H1 (cell line): ENCODE data around the gene NMNAT3. TPM values are rescaled to one million over a fixed set of nuclear protein-coding genes. Genes with fewer than 3 reads are reported as not detected.

Source experiments
- CTCF ChIA-PET: fragments of 300-600 bp; sonication (Branson Sonifier 250); formaldehyde crosslinking; loops from one replicate; lab custom pipeline; 2021; ENCODE audit not compliant: partially characterized antibody; lab: Charles Lee
- POLR2A ChIA-PET: fragments of 300-600 bp; sonication (Branson Sonifier 250); formaldehyde crosslinking; loops from one replicate; lab custom pipeline; 2021; ENCODE audit warnings: inconsistent platforms; ENCODE audit not compliant: partially characterized antibody; lab: Charles Lee
- DNase-seq, 2 experiments: peaks; one replicate each; pipeline versions ENCODE4 v3.0.0 to v3.0.0-alpha.2; 2010 to 2022; ENCODE audit warnings: low spot score in 2 of 2, low read depth in 1 of 2, mixed read lengths in 1 of 2
- FAIRE-seq: peaks from 2 replicates; lab custom pipeline; 2011; peaks lifted over from hg19 to GRCh38; lab: Jason Lieb, UNC
- H2AFZ ChIP-seq: 2 replicates; pipeline ENCODE4 v1.8.1; 2012; ENCODE audit warnings: low read length, inconsistent platforms
- H2AK5ac ChIP-seq: 2 replicates; pipeline ENCODE4 v1.6.1; 2013; ENCODE audit warnings: low read depth, low read length
- H2BK120ac ChIP-seq: replicated peaks from 2 replicates; pipeline ENCODE3; 2013; ENCODE audit warnings: low read depth, low read length, inconsistent platforms
- H2BK12ac ChIP-seq: 2 replicates; pipeline ENCODE4 v1.6.1; 2013; ENCODE audit warnings: low read depth, low read length
- H2BK15ac ChIP-seq: 2 replicates; pipeline ENCODE4 v1.6.1; 2013; ENCODE audit warnings: low read length
- H2BK20ac ChIP-seq: 2 replicates; pipeline ENCODE4 v1.6.1; 2013; ENCODE audit warnings: low read length
- H2BK5ac ChIP-seq: 2 replicates; pipeline ENCODE4 v1.6.1; 2013; ENCODE audit warnings: low read depth, low read length
- H3K14ac ChIP-seq: 2 replicates; pipeline ENCODE4 v1.6.1; 2013; ENCODE audit warnings: inconsistent platforms; ENCODE audit not compliant: insufficient read length
- H3K18ac ChIP-seq: 2 replicates; pipeline ENCODE4 v1.6.1; 2013; ENCODE audit warnings: low read length; ENCODE audit errors: extremely low read depth
- H3K23ac ChIP-seq: 2 replicates; pipeline ENCODE4 v1.6.1; 2013; ENCODE audit warnings: inconsistent platforms; ENCODE audit not compliant: insufficient read length
- H3K23me2 ChIP-seq: 2 replicates; pipeline ENCODE4 v1.6.1; 2013; ENCODE audit warnings: low read depth, low read length
- H3K27ac ChIP-seq: 2 replicates; pipeline ENCODE4 v1.6.1; 2011; ENCODE audit warnings: low read depth, low read length, inconsistent platforms
- H3K27me3 ChIP-seq, 4 experiments: replicated peaks in 1 of 4; 1 replicate in 1 of 4; 2 replicates in 3 of 4; pipeline versions ENCODE4 v1.6.1 to v1.8.1; 2011 to 2013; ENCODE audit warnings: low read length in 3 of 4, mild to moderate bottlenecking in 3 of 4, inconsistent platforms in 2 of 4, mixed read lengths in 2 of 4, moderate library complexity in 1 of 4; ENCODE audit not compliant: control insufficient read depth in 3 of 4, insufficient read depth in 3 of 4; ENCODE audit errors: extremely low read depth in 1 of 4
- H3K36me3 ChIP-seq, 4 experiments: 2 replicates each; pipeline versions ENCODE4 v1.6.1 to v1.8.1; 2011 to 2013; ENCODE audit warnings: mild to moderate bottlenecking in 4 of 4, low read length in 3 of 4, moderate library complexity in 2 of 4, control low read depth in 1 of 4, inconsistent platforms in 1 of 4; ENCODE audit not compliant: insufficient read depth in 4 of 4, control insufficient read depth in 2 of 4
- H3K4ac ChIP-seq: replicated peaks from 2 replicates; pipeline ENCODE3; 2013; ENCODE audit warnings: low read length, low read depth, mixed read lengths, inconsistent platforms; ENCODE audit not compliant: insufficient read length
- H3K4me1 ChIP-seq, 4 experiments: replicated peaks in 1 of 4; 1 replicate in 1 of 4; 2 replicates in 3 of 4; pipeline versions ENCODE4 v1.6.1 to v1.8.1; 2011 to 2013; ENCODE audit warnings: low read length in 3 of 4, inconsistent platforms in 2 of 4, mixed read lengths in 1 of 4; ENCODE audit not compliant: insufficient read depth in 4 of 4, control insufficient read depth in 3 of 4
- H3K4me2 ChIP-seq, 2 experiments: 2 replicates each; pipeline versions ENCODE4 v1.6.1 to v1.8.1; 2011 to 2013; ENCODE audit warnings: low read depth in 2 of 2, low read length in 2 of 2, control low read depth in 1 of 2, inconsistent platforms in 1 of 2, mild to moderate bottlenecking in 1 of 2; ENCODE audit not compliant: insufficient read depth in 1 of 2
- H3K4me3 ChIP-seq, 4 experiments: fragments of 200-600, 300-600 bp in 1 of 4; sonication (generic), shearing (Covaris generic), sonication (Bioruptor Twin) in 1 of 4; 2 replicates each; pipeline versions ENCODE4 v1.5.1 to v1.8.1; 2011 to 2016; ENCODE audit warnings: low read length in 4 of 4, low read depth in 3 of 4, control low read depth in 2 of 4, inconsistent platforms in 2 of 4, mild to moderate bottlenecking in 2 of 4, mixed read lengths in 1 of 4, moderate library complexity in 1 of 4; ENCODE audit not compliant: insufficient read depth in 2 of 4; ENCODE audit errors: extremely low read depth in 1 of 4
- H3K56ac ChIP-seq: replicated peaks from 2 replicates; pipeline ENCODE3; 2013; ENCODE audit warnings: low read depth, mild to moderate bottlenecking, mixed read lengths, low read length, inconsistent platforms; ENCODE audit not compliant: insufficient read length
- H3K79me1 ChIP-seq: 2 replicates; pipeline ENCODE4 v1.6.1; 2013; ENCODE audit warnings: low read depth, low read length, control low read depth
- H3K79me2 ChIP-seq, 2 experiments: 2 replicates each; pipeline versions ENCODE4 v1.6.1 to v1.8.1; 2012 to 2013; ENCODE audit warnings: low read length in 2 of 2, mild to moderate bottlenecking in 2 of 2, inconsistent platforms in 1 of 2; ENCODE audit not compliant: insufficient read depth in 2 of 2, control insufficient read depth in 1 of 2
- H3K9ac ChIP-seq, 4 experiments: replicated peaks in 1 of 4; 1 replicate in 1 of 4; 2 replicates in 3 of 4; pipeline versions ENCODE4 v1.6.1 to v1.8.1; 2011 to 2013; ENCODE audit warnings: low read depth in 3 of 4, low read length in 3 of 4, control low read depth in 2 of 4, mild to moderate bottlenecking in 2 of 4, moderate library complexity in 2 of 4, inconsistent platforms in 1 of 4; ENCODE audit errors: extremely low read depth in 1 of 4
- H3K9me3 ChIP-seq, 2 experiments: 2 replicates each; pipeline versions ENCODE4 v1.6.1 to v1.8.1; 2012 to 2013; ENCODE audit warnings: mild to moderate bottlenecking in 2 of 2, moderate library complexity in 2 of 2, control low read depth in 1 of 2, inconsistent platforms in 1 of 2, low read depth in 1 of 2, low read length in 1 of 2, mixed read lengths in 1 of 2; ENCODE audit not compliant: insufficient read depth in 2 of 2
- H4K20me1 ChIP-seq, 2 experiments: replicated peaks in 1 of 2; 2 replicates each; pipeline versions ENCODE3 to v1.8.1; 2011 to 2013; ENCODE audit warnings: inconsistent platforms in 2 of 2, low read length in 2 of 2, mild to moderate bottlenecking in 1 of 2; ENCODE audit not compliant: insufficient read depth in 2 of 2, control insufficient read depth in 1 of 2
- H4K5ac ChIP-seq: 2 replicates; pipeline ENCODE4 v1.6.1; 2013; ENCODE audit warnings: low read length, low read depth, mixed read lengths, inconsistent platforms; ENCODE audit not compliant: insufficient read length
- H4K8ac ChIP-seq: 2 replicates; pipeline ENCODE4 v1.8.0; 2013; ENCODE audit warnings: mild to moderate bottlenecking, moderate library complexity, low read length, inconsistent platforms; ENCODE audit not compliant: insufficient read depth; ENCODE audit errors: extremely low read depth
- H4K91ac ChIP-seq: replicated peaks from 2 replicates; pipeline ENCODE3; 2013; ENCODE audit warnings: low read length, mixed read lengths, inconsistent platforms; ENCODE audit not compliant: insufficient read length
- BCL11A ChIP-seq, 2 experiments: IDR thresholded peaks; one replicate each; pipeline ENCODE4 v1.6.1; 2011; ENCODE audit warnings: low read depth in 2 of 2, low read length in 2 of 2, mild to moderate bottlenecking in 2 of 2
- CHD2 ChIP-seq: IDR thresholded peaks from 2 replicates; pipeline ENCODE4 v1.6.1; 2012; ENCODE audit warnings: low read length, improper control_type of control experiment
- GTF2F1 ChIP-seq: IDR thresholded peaks from 2 replicates; pipeline ENCODE4 v1.6.1; 2012; ENCODE audit warnings: low read depth, low read length, improper control_type of control experiment, borderline replicate concordance
- JUND ChIP-seq: IDR thresholded peaks from 2 replicates; pipeline ENCODE4 v1.6.1; 2011; ENCODE audit warnings: mild to moderate bottlenecking, improper control_type of control experiment, low read length
- KDM1A ChIP-seq: fragments of 200-600, 300-600 bp; sonication (generic); IDR thresholded peaks from 2 replicates; pipeline ENCODE4 v1.7.1; 2016; ENCODE audit warnings: mild to moderate bottlenecking, low read length, borderline replicate concordance
- KDM4A ChIP-seq: IDR thresholded peaks from one replicate; pipeline ENCODE4 v1.7.1; 2012; ENCODE audit warnings: low read depth, mild to moderate bottlenecking, moderate library complexity, low read length, inconsistent platforms; ENCODE audit not compliant: severe bottlenecking
- NRF1 ChIP-seq: IDR thresholded peaks from 2 replicates; pipeline ENCODE4 v1.6.1; 2011; ENCODE audit warnings: mild to moderate bottlenecking, low read depth, low read length, improper control_type of control experiment
- PHF8 ChIP-seq: fragments of 200-600 bp; sonication (generic); conservative IDR thresholded peaks from 2 replicates; pipeline ENCODE4 v1.7.1; 2012; ENCODE audit warnings: low read depth, mild to moderate bottlenecking, inconsistent platforms, low read length, moderate library complexity
- SIRT6 ChIP-seq: IDR thresholded peaks from one replicate; pipeline ENCODE4 v1.7.1; 2012; ENCODE audit warnings: low read length, inconsistent platforms
- SIX5 ChIP-seq: IDR thresholded peaks from 2 replicates; pipeline ENCODE4 v1.6.1; 2011; ENCODE audit warnings: mild to moderate bottlenecking, low read depth, low read length
- YY1 ChIP-seq: IDR thresholded peaks from 2 replicates; pipeline ENCODE4 v1.6.1; 2011; ENCODE audit warnings: low read depth, mild to moderate bottlenecking, low read length
- WGBS, 2 experiments: shearing (Covaris generic) in 1 of 2; methylation state at CpG; one replicate each; pipeline versions ENCODE4 v1.1.6 to v1.1.7; 2013 to 2015; ENCODE audit warnings: low lambda C conversion rate in 2 of 2, mixed read lengths in 2 of 2, inconsistent platforms in 1 of 2, low coverage in 1 of 2, missing lambda C conversion rate in 1 of 2; ENCODE audit not compliant: insufficient replicate concordance in 2 of 2, insufficient coverage in 1 of 2, insufficient read length in 1 of 2; ENCODE audit errors: extremely low coverage in 1 of 2, missing lambda C conversion rate in 1 of 2; 5-methylcytosine and 5-hydroxymethylcytosine counted together
- polyA plus RNA-seq, 7 experiments: library from polyadenylated mRNA; depleted of rRNA in 3 of 7; stranded (reverse) in 5 of 7; unstranded in 2 of 7; fragments of >200 nt in 5 of 7; fragments of 200-250 nt in 2 of 7; gene quantifications; 1 replicate in 5 of 7; 2 replicates in 1 of 7; 4 replicates in 1 of 7; pipeline versions ENCODE4 v1.2.1 to v1.2.3, GENCODE V29; 2011 to 2013; ENCODE audit warnings: missing spikeins in 2 of 7, mixed read lengths in 2 of 7
- total RNA-seq: library from RNA; stranded (reverse); fragmentation: NEBNext Ultra II Directional; extraction: Animal tissue kit (Norgen Biotek cat#: 25700); gene quantifications from 2 replicates; pipeline ENCODE4 v1.2.1, GENCODE V29; 2021

Gene NMNAT3
- total and polyA plus RNA-seq, 2 of the 8 experiments (the other 6 are each of a cell fraction or from before 2014, with no cell fraction given): 4.2 to 4.3 TPM

- Histone ChIP-seq H2AFZ (no peak overlapping the region), H3K27me3 (no peaks in the 10 kb centered on the region; a peak in 2 of 7 replicates), H4K5ac (no peak overlapping the region), H3K4me1 (no peaks in the 10 kb centered on the region), H3K27ac (no peak overlapping the region), H4K8ac (no peak overlapping the region), H2AK5ac (no peak overlapping the region), H2BK12ac (no peak overlapping the region), H3K9ac (no peak overlapping the region), H3K23me2 (no peaks in the 10 kb centered on the region), H3K4ac (no peak overlapping the region), H3K79me2 (no peaks in the 10 kb centered on the region), H3K56ac (no peak overlapping the region), H4K20me1 (no peaks in the 10 kb centered on the region), H4K91ac (no peak overlapping the region), H3K23ac (no peak overlapping the region), H2BK120ac (no peak overlapping the region), H2BK20ac (no peak overlapping the region), H3K4me3 (no peak overlapping the region), H3K14ac (no peak overlapping the region), H2BK5ac (no peak overlapping the region), H3K4me2 (no peak overlapping the region), H3K36me3 (no peaks in the 10 kb centered on the region), H3K18ac (no peak overlapping the region), H2BK15ac (no peak overlapping the region), H3K79me1 (no peaks in the 10 kb centered on the region), H3K9me3 (no peaks in the 10 kb centered on the region)
- ChIA-PET CTCF (interaction anchor here (1.3 kb wide), 1 partner anchor 25 kb away, joined by 6 read pairs; no protein-coding TSS in a partner anchor), POLR2A (no interaction called here)
- 93% methylated on average over 3 of the region's 3 CpGs; no CpG with 5 or more reads in 1 of the 2 experiments for WGBS, 2 experiments
- TF ChIP-seq CHD2 (no peak), KDM4A (no peak), JUND (no peak), YY1 (no peak), GTF2F1 (no peak), NRF1 (no peak), PHF8 (no peak), KDM1A (no peak), SIX5 (no peak), SIRT6 (no peak), BCL11A (IDR thresholded peaks at IDR 0.05; ENCODE audit: low read depth in 2 of 2, low read length in 2 of 2) (no peak)
- DNase-seq (no peak), FAIRE-seq (no peak)
Measured at GRCh38 chr3:139546772-139547171, 131.0 kb downstream of the NMNAT3 start.
